Neuron (in vitro differentiated cells): ENCODE data around the gene JAGN1.
"Not testable (repeated sequence)": the region's sequence is repeated elsewhere in the genome, so short reads cannot be mapped to it uniquely, and the experiment has no call there.

Experiments used
- H2AFZ ChIP-seq: one replicate; pipeline ENCODE4 v1.6.1; 2013; ENCODE audit warnings: low read depth, mild to moderate bottlenecking, inconsistent platforms, low read length, moderate library complexity
- H3K27me3 ChIP-seq: one replicate; pipeline ENCODE4 v1.6.1; 2013; ENCODE audit warnings: low read length; ENCODE audit not compliant: insufficient read depth
- H3K36me3 ChIP-seq: one replicate; pipeline ENCODE4 v1.6.1; 2013; ENCODE audit warnings: low read length; ENCODE audit not compliant: insufficient read depth
- H3K4me1 ChIP-seq: one replicate; pipeline ENCODE4 v1.6.1; 2013; ENCODE audit warnings: low read length; ENCODE audit not compliant: insufficient read depth
- H3K4me3 ChIP-seq: 2 replicates; pipeline ENCODE4 v1.5.1; 2013; ENCODE audit warnings: mild to moderate bottlenecking, low read length, moderate library complexity
- H3K9me3 ChIP-seq: one replicate; pipeline ENCODE4 v1.6.1; 2013; ENCODE audit warnings: low read length

The JAGN1 gene

DNA sequence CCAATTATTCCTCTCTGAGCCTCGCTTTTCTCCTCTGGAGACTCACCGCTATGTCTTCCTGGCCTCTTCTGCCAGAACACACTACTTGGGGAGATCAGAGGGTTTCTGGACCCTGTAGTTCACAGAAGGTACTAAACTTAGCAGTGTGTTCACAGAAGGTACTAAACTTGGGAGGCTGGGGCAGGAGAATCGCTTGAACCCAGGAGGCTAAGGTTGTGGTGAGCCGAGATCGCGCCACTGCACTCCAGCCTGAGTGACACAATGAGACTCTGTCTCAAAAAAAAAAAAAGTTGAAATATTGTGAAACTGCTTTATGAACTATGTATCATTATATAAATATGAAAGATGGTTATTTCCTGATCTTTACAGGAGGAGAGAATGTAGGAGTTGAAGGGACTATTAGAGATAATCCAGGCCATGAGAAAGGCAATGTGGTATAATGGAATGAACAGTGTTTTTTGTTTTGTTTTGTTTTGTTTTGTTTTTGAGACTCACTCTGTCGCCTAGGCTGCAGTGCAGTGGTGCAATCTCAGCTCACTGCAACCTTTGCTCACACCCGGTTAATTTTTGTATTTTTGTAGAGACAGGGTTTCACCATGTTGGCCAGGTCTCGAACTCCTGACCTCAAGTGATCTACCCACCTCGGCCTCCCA is 6.5 kb downstream of the JAGN1 start:
- H3K27me3 ChIP-seq, H3K4me1 ChIP-seq: not testable (repeated sequence)

DNA sequence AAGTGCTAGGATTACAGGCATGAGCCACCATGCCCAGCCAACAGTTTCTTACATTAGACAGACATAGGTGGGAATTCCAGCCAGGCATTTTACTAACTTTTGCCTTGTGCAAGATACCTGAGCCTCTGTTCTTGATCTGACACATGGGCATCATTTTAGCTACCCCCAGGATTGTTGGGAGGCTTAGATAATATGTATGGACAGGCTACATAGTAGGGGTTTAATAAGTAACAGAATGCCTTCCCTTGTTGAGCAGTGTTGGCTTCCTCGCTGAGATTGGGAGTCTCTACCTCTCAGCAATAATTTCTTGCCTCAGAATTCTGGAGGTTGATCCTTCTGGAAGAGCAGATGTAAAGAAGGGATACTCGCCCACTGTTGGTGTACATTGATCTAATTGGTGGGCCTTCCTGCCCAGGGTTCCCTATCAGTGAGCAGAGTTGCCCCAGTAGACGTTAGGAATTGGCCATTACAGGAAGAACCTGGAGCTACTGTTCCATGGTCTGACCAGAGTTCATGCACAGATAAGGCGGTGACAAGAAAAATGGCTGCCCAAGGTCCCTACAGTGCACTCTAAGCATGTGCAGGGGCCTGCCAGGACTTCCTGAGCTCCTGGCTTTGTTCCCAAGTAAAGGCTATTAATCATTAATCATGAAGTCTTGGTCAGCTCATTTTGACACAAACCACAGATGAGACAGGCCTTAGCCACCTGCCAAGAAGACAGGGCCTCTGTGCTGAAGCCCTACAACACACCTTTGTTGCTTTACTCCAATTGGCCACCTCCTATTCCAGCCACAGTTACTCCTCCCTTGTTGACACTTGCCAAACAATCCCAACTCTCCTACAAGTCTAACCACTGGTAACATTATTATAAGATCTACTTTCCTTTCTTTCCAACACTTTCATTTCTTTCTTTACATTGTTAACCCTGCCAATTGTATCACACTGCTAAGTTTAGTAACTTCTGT is 7.3 kb downstream of the JAGN1 start:
- H3K27me3 ChIP-seq, result no peaks in the 10 kb centered on the region
- no peaks in the 10 kb centered on the region for H3K9me3 ChIP-seq
- H2AFZ ChIP-seq, result no peak overlapping the region
- H3K4me3 ChIP-seq, result no peak overlapping the region
- peaks cover 21% of the 10 kb centered on the region for H3K36me3 ChIP-seq
- no peaks in the 10 kb centered on the region for H3K4me1 ChIP-seq

More for the DNA sequence above, 6.5 kb downstream of the JAGN1 start:
- H3K9me3 ChIP-seq, H3K4me3 ChIP-seq, H2AFZ ChIP-seq: not testable (repeated sequence)
- peaks cover 25% of the 10 kb centered on the region for H3K36me3 ChIP-seq

DNA sequence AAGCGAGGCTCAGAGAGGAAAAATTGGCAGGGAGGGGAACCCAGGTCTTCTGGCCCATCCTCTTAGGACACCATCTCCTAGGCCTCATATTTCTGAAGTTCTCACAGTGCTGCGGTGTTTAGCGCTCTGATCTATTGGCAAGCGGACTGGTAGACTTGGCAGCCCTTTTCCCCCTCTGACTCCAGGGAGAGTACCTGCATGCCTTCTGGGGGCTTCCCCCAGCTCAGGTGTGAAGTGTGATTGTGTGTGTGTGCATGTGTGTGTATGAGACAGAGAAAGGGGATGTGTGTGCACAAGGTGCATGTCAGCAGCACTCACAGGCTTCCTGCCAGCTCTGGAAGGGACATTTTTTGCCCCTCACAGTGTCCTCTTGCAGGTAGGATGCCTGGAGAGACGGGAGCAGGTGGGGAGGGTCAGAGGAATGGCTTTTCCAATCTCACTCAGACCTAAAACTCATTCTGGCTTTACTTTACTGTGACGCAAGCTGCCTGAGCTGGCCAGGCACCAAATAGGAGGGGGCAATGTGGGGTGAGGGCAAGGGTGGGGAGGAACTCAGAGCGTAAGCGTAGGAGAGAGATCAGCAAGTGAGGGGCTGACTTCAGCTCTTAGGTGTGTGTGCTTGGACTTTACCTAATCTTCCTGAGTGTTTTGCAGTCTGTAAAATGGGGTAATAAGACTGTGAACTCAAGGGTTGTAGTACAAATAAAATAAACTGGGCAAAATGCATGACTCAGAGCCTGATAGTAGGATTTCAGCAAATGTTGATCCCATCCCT is 8.2 kb downstream of the JAGN1 start:
- H3K9me3 ChIP-seq, result no peaks in the 10 kb centered on the region
- H3K36me3 ChIP-seq, result peaks cover 11% of the 10 kb centered on the region
- no peak overlapping the region for H2AFZ ChIP-seq
- H3K4me1 ChIP-seq, result no peaks in the 10 kb centered on the region
- no peak overlapping the region for H3K4me3 ChIP-seq
- no peaks in the 10 kb centered on the region for H3K27me3 ChIP-seq

- H3K27me3 ChIP-seq, result no peaks in the 10 kb centered on the region
These were observed 8.9 kb downstream of the JAGN1 start for GRCh38 chr3:9899289-9899791.

GRCh38 chr3:9900965-9901415 is 10.6 kb downstream of the JAGN1 start:
- not testable (repeated sequence) for H3K4me3 ChIP-seq, H3K9me3 ChIP-seq, H3K4me1 ChIP-seq, H2AFZ ChIP-seq, H3K36me3 ChIP-seq, H3K27me3 ChIP-seq

More at GRCh38 chr3:9899289-9899791, 8.9 kb downstream of the JAGN1 start:
- no peaks in the 10 kb centered on the region for H3K4me1 ChIP-seq
- H2AFZ ChIP-seq, result no peak overlapping the region
- peaks cover 6% of the 10 kb centered on the region for H3K36me3 ChIP-seq
- no peak overlapping the region for H3K4me3 ChIP-seq
- H3K9me3 ChIP-seq, result no peaks in the 10 kb centered on the region

DNA sequence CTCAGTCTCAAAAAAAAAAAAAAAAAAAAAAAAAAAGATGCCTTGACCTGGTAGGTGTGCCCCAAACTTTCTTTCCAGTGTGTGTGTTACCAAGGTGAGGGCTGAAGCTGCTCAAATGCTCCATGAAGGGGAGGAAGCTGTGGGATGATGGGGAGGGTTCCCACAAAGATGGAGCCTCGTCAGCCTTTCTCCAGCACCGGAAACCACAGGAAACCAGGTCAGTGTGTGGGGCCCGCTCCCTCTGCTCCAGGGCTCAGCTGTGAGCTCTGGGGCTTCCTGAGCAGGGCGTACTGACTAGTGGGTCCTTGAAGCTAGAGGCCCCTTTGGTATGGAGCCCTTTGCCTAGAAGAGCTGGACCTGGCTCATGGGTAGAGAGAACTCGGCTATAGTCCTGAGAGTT is 11.6 kb downstream of the JAGN1 start:
- Histone ChIP-seq H2AFZ (no peak overlapping the region), H3K27me3 (no peaks in the 10 kb centered on the region), H3K4me3 (no peak overlapping the region), H3K4me1 (no peaks in the 10 kb centered on the region), H3K9me3 (no peaks in the 10 kb centered on the region), H3K36me3 (no peaks in the 10 kb centered on the region)

GRCh38 chr3:9902372-9903237 is 12.2 kb downstream of the JAGN1 start, which contains the start of gene IL17RE:
Gene IL17RE (plus strand): TSS chr3:9902848. CDS start chr3:9902933, 85 bp downstream.
- Histone ChIP-seq H3K27me3 (no peaks in the 10 kb centered on the region), H3K4me1 (no peaks in the 10 kb centered on the region), H3K9me3 (no peaks in the 10 kb centered on the region), H2AFZ (no peak within 1 kb of the TSS), H3K36me3 (no peaks in the 10 kb centered on the region), H3K4me3 (no peak within 1 kb of the TSS)

- Histone ChIP-seq H3K4me3 (no peak overlapping the region), H3K9me3 (no peaks in the 10 kb centered on the region), H3K36me3 (no peaks in the 10 kb centered on the region), H3K27me3 (no peaks in the 10 kb centered on the region), H2AFZ (no peak overlapping the region), H3K4me1 (no peaks in the 10 kb centered on the region)
These were observed 12.8 kb downstream of the JAGN1 start for GRCh38 chr3:9903238-9903624.

DNA sequence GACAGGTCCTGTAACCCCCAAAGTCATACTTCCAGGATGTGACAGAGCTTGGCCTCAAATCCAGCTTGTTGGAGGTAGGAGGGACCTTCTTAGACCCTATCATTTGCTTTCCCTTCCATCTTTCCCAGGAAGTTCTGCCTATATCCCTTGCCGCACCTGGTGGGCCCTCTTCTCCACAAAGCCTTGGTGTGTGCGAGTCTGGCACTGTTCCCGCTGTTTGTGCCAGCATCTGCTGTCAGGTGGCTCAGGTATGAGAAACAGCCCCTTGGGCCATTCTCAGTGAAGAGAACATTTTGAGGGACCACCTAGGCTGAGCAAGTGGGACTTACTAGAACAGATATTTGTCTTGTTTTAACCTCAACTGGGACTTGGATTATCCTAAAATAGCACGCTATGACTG is 13.5 kb downstream of the JAGN1 start:
- Histone ChIP-seq H3K4me3 (no peak overlapping the region), H3K9me3 (no peaks in the 10 kb centered on the region), H3K27me3 (no peaks in the 10 kb centered on the region), H3K36me3 (no peaks in the 10 kb centered on the region), H3K4me1 (no peaks in the 10 kb centered on the region), H2AFZ (no peak overlapping the region)

DNA sequence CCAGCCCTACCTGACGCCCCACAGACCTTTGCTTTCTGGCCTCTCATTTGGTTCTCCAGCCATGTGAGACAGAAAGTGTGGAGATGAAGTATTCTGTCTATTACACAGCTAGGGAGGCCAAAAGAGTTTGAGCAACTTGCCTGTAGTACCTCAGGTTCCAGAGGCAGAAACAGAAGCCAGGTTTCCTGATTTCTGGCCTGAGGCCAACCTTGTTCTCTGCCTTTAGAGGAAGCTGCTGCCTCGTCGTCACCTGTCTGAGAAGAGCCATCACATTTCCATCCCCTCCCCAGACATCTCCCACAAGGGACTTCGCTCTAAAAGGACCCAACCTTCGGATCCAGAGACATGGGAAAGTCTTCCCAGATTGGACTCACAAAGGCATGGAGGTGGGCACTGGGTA is 16.1 kb downstream of the JAGN1 start:
- Histone ChIP-seq H3K4me1 (no peaks in the 10 kb centered on the region), H3K36me3 (no peaks in the 10 kb centered on the region), H3K27me3 (no peaks in the 10 kb centered on the region), H2AFZ (no peak overlapping the region), H3K9me3 (no peaks in the 10 kb centered on the region), H3K4me3 (no peak overlapping the region)

- Histone ChIP-seq H2AFZ (no peak overlapping the region), H3K4me3 (no peak overlapping the region), H3K36me3 (no peaks in the 10 kb centered on the region), H3K9me3 (no peaks in the 10 kb centered on the region), H3K4me1 (no peaks in the 10 kb centered on the region), H3K27me3 (no peaks in the 10 kb centered on the region)
These were observed 17.9 kb downstream of the JAGN1 start for GRCh38 chr3:9908286-9908685.
